Hematopoietic multipotent progenitor cell treated with erythropoietin and hydrocortisone succinate and interleukin-3 and kit ligand, for 17 days (in vitro differentiated cells): ENCODE results near the gene ABCB8.
A peak's percentile ranks its signal among the peaks of the same experiment; 100 is the strongest.

Experiments
- DNase-seq: peaks from one replicate; pipeline ENCODE4 v3.0.0-alpha.2; 2015; ENCODE audit warnings: low spot score

ABCB8 gene

GRCh38 chr7:151074817-151075661 lies 46.8 kb downstream of the ABCB8 start:
- DNase-seq, result no peak

GRCh38 chr7:151075662-151075971 lies 47.4 kb downstream of the ABCB8 start:
- no peak for DNase-seq

- no peak for DNase-seq
Observed at GRCh38 chr7:151075978-151076426, 47.8 kb downstream of the ABCB8 start.

- DNase-seq, result no peak
Observed at GRCh38 chr7:151076863-151077704, 48.8 kb downstream of the ABCB8 start.

- no peak for DNase-seq
Observed at GRCh38 chr7:151077705-151078232, 49.5 kb downstream of the ABCB8 start.

GRCh38 chr7:151078233-151079040 lies 50.2 kb downstream of the ABCB8 start:
- no peak for DNase-seq

GRCh38 chr7:151079199-151079910 lies 51.1 kb downstream of the ABCB8 start:
- no peak for DNase-seq

- no peak for DNase-seq
Observed at GRCh38 chr7:151080067-151080521, 51.8 kb downstream of the ABCB8 start.

GRCh38 chr7:151080522-151081169 lies 52.4 kb downstream of the ABCB8 start, which contains the start of gene FASTK:
Gene FASTK (minus strand): TSS chr7:151080809. CDS start chr7:151080766, 43 bp downstream.
- peak; percentile 91 for DNase-seq

GRCh38 chr7:151081170-151082101 lies 53.2 kb downstream of the ABCB8 start:
- DNase-seq, result no peak

GRCh38 chr7:151082141-151083070 lies 54.2 kb downstream of the ABCB8 start:
- no peak for DNase-seq

- DNase-seq, result peak; percentile 68
Observed at GRCh38 chr7:151083071-151083823, 55.0 kb downstream of the ABCB8 start, which contains the start of gene TMUB1. Gene TMUB1 (minus strand): TSS chr7:151083493. CDS start chr7:151082563, 930 bp downstream.

- DNase-seq, result no peak
Observed at GRCh38 chr7:151083824-151084160, 55.5 kb downstream of the ABCB8 start.

- DNase-seq, result no peak
Observed at GRCh38 chr7:151085329-151085690, 57.1 kb downstream of the ABCB8 start.

- peak; percentile 34 for DNase-seq
Observed at GRCh38 chr7:151085691-151086620, 57.7 kb downstream of the ABCB8 start, which contains the start of gene AGAP3. Gene AGAP3 (plus strand): TSS chr7:151086475. CDS start chr7:151086742, 267 bp downstream.

- DNase-seq, result no peak
Observed at GRCh38 chr7:151086802-151087244, 58.6 kb downstream of the ABCB8 start.
